Activated CD4-positive, alpha-beta T cell treated with anti-CD3 and anti-CD28 coated beads for 36 hours (primary cell): ENCODE data around the gene TXLNB. TPM values are rescaled to one million over a fixed set of nuclear protein-coding genes. Genes with fewer than 3 reads are reported as not detected.

Experiments
- ATAC-seq: fragments of 200-7000 bp; cut with Tn5 transposase; one replicate; pipeline ENCODE4 v1.10.0; 2021; ENCODE audit warnings: mild to moderate bottlenecking, moderate library complexity
- CTCF ChIA-PET: fragments of 350-600 bp; sonication (Branson Sonifier 250); formaldehyde crosslinking; loops from one replicate; lab custom pipeline; 2021; ENCODE audit warnings: antibody characterized with exemption; lab: Charles Lee
- POLR2A ChIA-PET: fragments of 350-600 bp; sonication (Branson Sonifier 250); formaldehyde crosslinking; loops from one replicate; lab custom pipeline; 2021; ENCODE audit warnings: antibody characterized with exemption, inconsistent platforms; lab: Charles Lee
- DNase-seq: peaks from one replicate; pipeline ENCODE4 v3.0.0-alpha.2; 2020
- H3K27ac Mint-ChIP-seq: one replicate; pipeline ENCODE4 v1.8.0; 2021; ENCODE audit warnings: mixed read lengths
- H3K27me3 Mint-ChIP-seq: one replicate; pipeline ENCODE4 v1.8.0; 2021; ENCODE audit warnings: mixed read lengths
- H3K36me3 Mint-ChIP-seq: one replicate; pipeline ENCODE4 v1.8.0; 2021; ENCODE audit warnings: low read depth, mixed read lengths
- H3K4me1 Mint-ChIP-seq: one replicate; pipeline ENCODE4 v1.8.0; 2021; ENCODE audit warnings: mixed read lengths
- H3K4me3 Mint-ChIP-seq: one replicate; pipeline ENCODE4 v1.8.0; 2021; ENCODE audit warnings: mild to moderate bottlenecking, moderate library complexity, mixed read lengths
- H3K9me3 Mint-ChIP-seq: one replicate; pipeline ENCODE4 v1.8.0; 2021; ENCODE audit warnings: low read depth, mixed read lengths
- intact Hi-C, 2 experiments: fragments of 100-400 bp; cut with DNase I in 1 of 2; cut with micrococcal nuclease in 1 of 2; formaldehyde crosslinking; loops; one replicate each; pipeline versions ENCODE4 v1.14.2 to v1.15.1; 2022 to 2024; cut with DNase I, micrococcal nuclease
- total RNA-seq, 2 experiments: library from RNA; stranded (reverse); gene quantifications; one replicate each; pipeline ENCODE4 v1.2.3, GENCODE V29; 2021

Gene TXLNB
- total RNA-seq, 2 experiments from 2014 or later, result 0.26 to 0.27 TPM

- CTCF ChIA-PET, result interaction anchor here (0.9 to 1.5 kb wide), 3 partner anchors 87 to 448 kb away, joined by 3 to 4 read pairs (median 3); no protein-coding TSS in a partner anchor
- ATAC-seq (no peak), DNase-seq (no peak)
- POLR2A ChIA-PET, result no interaction called here
- intact Hi-C loops, result loop anchor here (1.0 to 5.0 kb wide), 4 partner anchors 10 to 73 kb away; partner anchors contain the start of gene TXLNB (in 2 of the 2)
- peak overlapping the region; percentile 33 for H3K27ac Mint-ChIP-seq
- no peak overlapping the region for H3K4me3 Mint-ChIP-seq
- H3K36me3 Mint-ChIP-seq, result no peaks in the 10 kb centered on the region
- H3K9me3 Mint-ChIP-seq, result no peaks in the 10 kb centered on the region
- peaks cover 52% of the 10 kb centered on the region for H3K4me1 Mint-ChIP-seq
- no peaks in the 10 kb centered on the region for H3K27me3 Mint-ChIP-seq
These were observed 40.0 kb downstream of the TXLNB start for GRCh38 chr6:139251691-139252390.

DNA sequence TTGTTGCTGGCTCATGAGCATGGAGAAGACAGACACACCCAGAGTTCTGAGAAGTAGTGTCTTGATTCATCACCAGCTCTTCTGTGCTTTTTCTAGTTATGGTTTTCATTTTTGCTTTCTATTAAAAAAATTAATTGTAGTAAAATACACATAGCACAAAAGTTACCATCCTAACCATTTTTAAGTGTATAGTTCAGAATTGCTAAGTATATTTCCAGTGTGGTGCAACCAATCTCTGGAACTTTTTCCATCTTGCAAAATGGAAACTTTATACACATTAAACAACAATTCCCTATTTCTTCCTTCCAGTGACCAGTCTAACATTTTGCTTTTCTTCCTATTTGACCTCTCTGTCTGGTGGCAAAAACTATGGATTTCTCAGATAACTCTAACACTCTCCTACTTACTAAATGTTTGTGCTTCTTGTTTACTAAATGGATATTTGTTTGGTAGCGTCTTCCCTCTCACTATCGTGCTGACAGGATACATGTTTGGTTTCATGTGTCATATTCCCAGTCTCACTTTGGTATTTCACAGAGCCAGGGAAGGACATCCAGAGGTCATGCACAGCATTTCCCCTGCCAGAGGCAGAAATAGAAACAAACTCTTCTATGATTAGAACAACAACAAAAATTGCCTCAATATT is 40.6 kb downstream of the TXLNB start:
- intact Hi-C loops, result loop anchor here (1.0 to 5.0 kb wide), 4 partner anchors 11 to 74 kb away; partner anchors contain the start of gene TXLNB (in 2 of the 2)
- CTCF ChIA-PET, result interaction anchor here (0.9 to 2.5 kb wide), 9 partner anchors 10 to 126 kb away, joined by 3 to 16 read pairs (median 5); no protein-coding TSS in a partner anchor
- POLR2A ChIA-PET, result interaction anchor here (0.6 to 1.0 kb wide), 2 partner anchors 109 to 121 kb away, joined by 3 read pairs; no protein-coding TSS in a partner anchor
- H3K4me1 Mint-ChIP-seq, result peaks cover 52% of the 10 kb centered on the region
- DNase-seq (no peak), ATAC-seq (peak; percentile 59)
- no peaks in the 10 kb centered on the region for H3K36me3 Mint-ChIP-seq
- no peak overlapping the region for H3K4me3 Mint-ChIP-seq
- no peaks in the 10 kb centered on the region for H3K27me3 Mint-ChIP-seq
- H3K27ac Mint-ChIP-seq, result peak overlapping the region; percentile 76
- H3K9me3 Mint-ChIP-seq, result no peaks in the 10 kb centered on the region

GRCh38 chr6:139250296-139251044 is 41.3 kb downstream of the TXLNB start:
- H3K27ac Mint-ChIP-seq, result peak overlapping the region; percentile 76
- H3K9me3 Mint-ChIP-seq, result no peaks in the 10 kb centered on the region
- CTCF ChIA-PET, result interaction anchor here (0.6 to 2.5 kb wide), 11 partner anchors 10 to 387 kb away, joined by 3 to 16 read pairs (median 3); no protein-coding TSS in a partner anchor
- peaks cover 52% of the 10 kb centered on the region for H3K4me1 Mint-ChIP-seq
- H3K4me3 Mint-ChIP-seq, result no peak overlapping the region
- intact Hi-C loops, result loop anchor here (1.0 to 5.0 kb wide), 4 partner anchors 12 to 74 kb away; partner anchors contain the start of gene TXLNB (in 2 of the 2)
- ATAC-seq, result peak; percentile 83
- no peaks in the 10 kb centered on the region for H3K27me3 Mint-ChIP-seq
- no peaks in the 10 kb centered on the region for H3K36me3 Mint-ChIP-seq
- POLR2A ChIA-PET, result interaction anchor here (0.6 to 1.0 kb wide), 3 partner anchors 32 to 122 kb away, joined by 3 read pairs; no protein-coding TSS in a partner anchor
- peak; percentile 76 for DNase-seq

- H3K27me3 Mint-ChIP-seq, result no peaks in the 10 kb centered on the region
- DNase-seq (peak; percentile 61), ATAC-seq (peak; percentile 55)
- ChIA-PET CTCF (interaction anchor here (0.6 to 2.5 kb wide), 5 partner anchors 14 to 120 kb away, joined by 3 to 16 read pairs (median 9); no protein-coding TSS in a partner anchor), POLR2A (interaction anchor here (0.6 to 0.8 kb wide), 3 partner anchors 33 to 64 kb away, joined by 3 to 5 read pairs (median 3); partner anchors contain the start of gene TXLNB)
- no peaks in the 10 kb centered on the region for H3K9me3 Mint-ChIP-seq
- no peak overlapping the region for H3K4me3 Mint-ChIP-seq
- no peaks in the 10 kb centered on the region for H3K36me3 Mint-ChIP-seq
- intact Hi-C loops, result no loop called here
- peak overlapping the region; percentile 37 for H3K27ac Mint-ChIP-seq
- peaks cover 52% of the 10 kb centered on the region for H3K4me1 Mint-ChIP-seq
These were observed 42.4 kb downstream of the TXLNB start for GRCh38 chr6:139249395-139249794.

DNA sequence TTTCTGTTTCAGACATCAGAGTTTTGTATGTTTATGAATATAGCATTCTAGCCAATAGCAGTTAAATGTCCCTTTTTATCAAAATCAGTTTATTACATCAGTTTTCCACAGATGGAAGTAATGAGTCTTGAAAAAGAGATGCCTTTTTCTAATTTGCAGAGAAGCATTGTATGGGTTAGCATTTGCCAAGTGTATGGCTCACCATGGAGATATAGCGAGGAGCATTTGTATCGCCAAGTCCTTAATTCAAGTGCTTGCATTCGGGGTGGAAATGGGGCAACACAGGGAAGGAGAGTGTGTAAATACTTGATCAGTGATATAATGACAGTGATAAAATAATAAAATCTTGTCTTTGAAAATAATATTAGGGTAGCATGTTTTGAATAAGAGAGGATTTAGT is 42.9 kb downstream of the TXLNB start:
- Mint-ChIP-seq H3K27ac (peak overlapping the region; percentile 22), H3K4me3 (no peak overlapping the region), H3K9me3 (no peaks in the 10 kb centered on the region), H3K36me3 (no peaks in the 10 kb centered on the region), H3K27me3 (no peaks in the 10 kb centered on the region), H3K4me1 (peaks cover 51% of the 10 kb centered on the region)
- no peak for ATAC-seq
- ChIA-PET POLR2A (no interaction called here), CTCF (interaction anchor here (2.5 kb wide), 1 partner anchor 30 kb away, joined by 16 read pairs; no protein-coding TSS in a partner anchor)
- DNase-seq, result no peak
- intact Hi-C loops, result no loop called here

DNA sequence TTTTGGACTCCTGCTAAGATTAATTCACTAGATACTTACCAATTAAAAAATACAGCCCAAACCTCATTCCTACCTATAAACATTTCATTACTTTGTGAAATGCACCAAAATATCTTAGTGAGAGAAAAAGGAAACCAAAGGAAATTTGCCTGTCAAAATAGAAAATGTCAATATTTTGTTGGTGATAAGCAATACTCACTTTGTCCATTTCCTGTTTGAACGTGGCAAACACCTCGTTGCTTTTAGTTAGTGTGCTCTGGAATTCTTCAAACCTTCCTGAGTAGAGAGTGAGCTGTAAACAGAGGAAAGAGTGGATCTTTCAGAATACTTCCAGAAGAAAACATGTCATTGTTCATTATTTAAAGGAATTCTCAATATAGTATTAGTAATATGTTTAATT is 44.2 kb downstream of the TXLNB start:
- ChIA-PET CTCF (interaction anchor here (0.6 kb wide), 2 partner anchors 310 to 461 kb away, joined by 3 read pairs; no protein-coding TSS in a partner anchor), POLR2A (no interaction called here)
- Mint-ChIP-seq H3K4me3 (no peak overlapping the region), H3K27me3 (no peaks in the 10 kb centered on the region), H3K9me3 (no peaks in the 10 kb centered on the region), H3K36me3 (no peaks in the 10 kb centered on the region), H3K27ac (no peak overlapping the region), H3K4me1 (peaks cover 46% of the 10 kb centered on the region)
- DNase-seq (no peak), ATAC-seq (no peak)
- intact Hi-C loops, result no loop called here

- POLR2A ChIA-PET, result no interaction called here
- no peaks in the 10 kb centered on the region for H3K36me3 Mint-ChIP-seq
- CTCF ChIA-PET, result interaction anchor here (0.6 kb wide), 1 partner anchor 13 kb away, joined by 3 read pairs; no protein-coding TSS in a partner anchor
- intact Hi-C loops, result no loop called here
- peaks cover 13% of the 10 kb centered on the region for H3K4me1 Mint-ChIP-seq
- no peak for DNase-seq
- no peaks in the 10 kb centered on the region for H3K9me3 Mint-ChIP-seq
- H3K4me3 Mint-ChIP-seq, result no peak overlapping the region
- ATAC-seq, result no peak
- H3K27ac Mint-ChIP-seq, result no peak overlapping the region
- no peaks in the 10 kb centered on the region for H3K27me3 Mint-ChIP-seq
These were observed 48.3 kb downstream of the TXLNB start for GRCh38 chr6:139243536-139243935.

DNA sequence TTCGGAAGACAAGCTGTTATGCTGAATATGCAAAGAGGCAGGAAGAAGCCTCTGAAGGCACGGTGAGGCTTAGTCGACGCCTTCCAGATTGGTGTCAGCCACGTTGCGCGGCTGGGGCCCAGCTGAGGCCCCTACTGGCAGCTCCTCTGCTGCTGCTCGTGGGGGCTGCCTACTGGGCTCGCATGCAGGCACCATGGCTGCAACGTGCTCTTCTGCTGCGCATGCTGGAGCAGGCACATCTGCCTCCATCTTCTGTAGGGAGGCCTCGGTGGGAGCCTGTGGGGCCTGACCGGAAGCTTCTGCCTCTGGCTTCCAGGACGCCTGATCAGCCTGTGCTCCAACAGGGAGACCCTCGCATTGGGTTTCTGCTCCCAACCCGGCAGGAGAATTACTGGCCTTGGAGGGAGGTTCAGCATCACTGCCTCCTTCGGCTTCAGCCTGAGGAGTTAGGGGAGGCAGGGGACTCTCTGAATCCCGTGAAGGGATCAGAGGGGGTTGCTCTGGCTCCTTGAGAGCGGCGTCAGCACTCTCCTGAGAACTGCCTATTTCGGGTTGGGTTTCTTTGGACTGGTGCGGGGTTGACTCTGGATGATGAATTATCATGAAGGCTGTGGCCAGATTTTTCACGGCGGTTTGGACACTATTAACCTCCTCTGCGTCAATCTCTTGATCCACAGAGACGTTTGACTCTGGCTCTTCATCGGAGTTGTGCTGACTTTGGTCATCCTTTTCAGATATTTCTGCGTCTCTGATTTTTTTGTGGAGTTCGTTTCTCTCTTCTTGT is 49.1 kb downstream of the TXLNB start:
- intact Hi-C loops, result no loop called here
- no peaks in the 10 kb centered on the region for H3K9me3 Mint-ChIP-seq
- no peak for ATAC-seq
- no peak overlapping the region for H3K4me3 Mint-ChIP-seq
- H3K4me1 Mint-ChIP-seq, result peaks cover 8% of the 10 kb centered on the region
- no peaks in the 10 kb centered on the region for H3K36me3 Mint-ChIP-seq
- POLR2A ChIA-PET, result no interaction called here
- H3K27ac Mint-ChIP-seq, result no peak overlapping the region
- no peaks in the 10 kb centered on the region for H3K27me3 Mint-ChIP-seq
- no peak for DNase-seq
- CTCF ChIA-PET, result interaction anchor here (0.6 to 1.5 kb wide), 4 partner anchors 12 to 127 kb away, joined by 3 to 7 read pairs (median 4); no protein-coding TSS in a partner anchor

- ATAC-seq (no peak), DNase-seq (no peak)
- CTCF ChIA-PET, result interaction anchor here (0.7 to 2.0 kb wide), 7 partner anchors 10 to 124 kb away, joined by 3 to 5 read pairs (median 3); no protein-coding TSS in a partner anchor
- Mint-ChIP-seq H3K36me3 (no peaks in the 10 kb centered on the region), H3K9me3 (no peaks in the 10 kb centered on the region), H3K27me3 (no peaks in the 10 kb centered on the region), H3K4me1 (peaks cover 5% of the 10 kb centered on the region), H3K4me3 (no peak overlapping the region), H3K27ac (no peak overlapping the region)
- intact Hi-C loops, result no loop called here
- POLR2A ChIA-PET, result no interaction called here
These were observed 51.4 kb downstream of the TXLNB start for GRCh38 chr6:139240161-139241010.
